GM12864 (cell line): Measurements from ENCODE around the gene CRYGA.

Experiments used
- DNase-seq: peaks from one replicate; pipeline ENCODE4 v3.0.0-alpha.2; 2011; ENCODE audit warnings: low read depth
- H3K4me3 ChIP-seq: 2 replicates; pipeline ENCODE4 v1.5.1; 2011; ENCODE audit warnings: mild to moderate bottlenecking, low read depth, low read length, control low read depth
- TF ChIP-seq, protein P1 (sequence below): IDR thresholded peaks from 2 replicates; pipeline ENCODE4 v1.5.1; 2011; ENCODE audit warnings: low read depth, mild to moderate bottlenecking, moderate library complexity, low read length, control low read depth, inconsistent platforms; ENCODE audit errors: missing control alignments

CRYGA gene

DNA sequence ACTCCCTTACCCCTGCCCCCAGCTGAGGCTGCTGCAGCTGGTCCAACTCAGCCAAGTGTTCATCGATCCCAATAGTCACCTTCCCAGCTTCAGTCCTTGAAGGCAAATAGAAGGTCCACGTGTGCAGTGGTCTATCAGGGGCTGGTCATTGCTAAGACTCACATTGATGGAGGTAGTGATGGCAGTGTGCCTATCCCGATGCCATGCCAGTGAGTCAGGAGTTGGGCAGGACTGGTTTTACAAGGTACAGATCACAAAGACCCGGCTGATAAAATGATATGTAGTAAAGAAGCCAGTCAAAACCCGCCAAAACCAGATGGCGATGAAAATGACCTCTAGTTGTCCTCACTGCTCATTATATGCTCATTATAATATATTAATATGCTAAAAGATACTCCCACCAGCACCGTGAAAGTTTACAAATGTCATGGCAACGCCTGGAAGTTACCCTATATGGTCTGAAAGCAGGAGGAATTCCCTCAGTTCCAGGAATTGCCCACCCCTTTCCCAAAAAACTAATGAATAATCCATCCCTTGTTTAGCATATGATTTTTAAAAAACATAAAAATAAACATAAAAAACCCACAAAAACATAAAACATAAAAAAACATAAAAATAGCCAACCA, 29.3 kb upstream of the CRYGA start:
- H3K4me3 ChIP-seq, result no peak overlapping the region
- DNase-seq, result no peak
- TF ChIP-seq, protein P1, sequence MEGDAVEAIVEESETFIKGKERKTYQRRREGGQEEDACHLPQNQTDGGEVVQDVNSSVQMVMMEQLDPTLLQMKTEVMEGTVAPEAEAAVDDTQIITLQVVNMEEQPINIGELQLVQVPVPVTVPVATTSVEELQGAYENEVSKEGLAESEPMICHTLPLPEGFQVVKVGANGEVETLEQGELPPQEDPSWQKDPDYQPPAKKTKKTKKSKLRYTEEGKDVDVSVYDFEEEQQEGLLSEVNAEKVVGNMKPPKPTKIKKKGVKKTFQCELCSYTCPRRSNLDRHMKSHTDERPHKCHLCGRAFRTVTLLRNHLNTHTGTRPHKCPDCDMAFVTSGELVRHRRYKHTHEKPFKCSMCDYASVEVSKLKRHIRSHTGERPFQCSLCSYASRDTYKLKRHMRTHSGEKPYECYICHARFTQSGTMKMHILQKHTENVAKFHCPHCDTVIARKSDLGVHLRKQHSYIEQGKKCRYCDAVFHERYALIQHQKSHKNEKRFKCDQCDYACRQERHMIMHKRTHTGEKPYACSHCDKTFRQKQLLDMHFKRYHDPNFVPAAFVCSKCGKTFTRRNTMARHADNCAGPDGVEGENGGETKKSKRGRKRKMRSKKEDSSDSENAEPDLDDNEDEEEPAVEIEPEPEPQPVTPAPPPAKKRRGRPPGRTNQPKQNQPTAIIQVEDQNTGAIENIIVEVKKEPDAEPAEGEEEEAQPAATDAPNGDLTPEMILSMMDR, result no peak

DNA sequence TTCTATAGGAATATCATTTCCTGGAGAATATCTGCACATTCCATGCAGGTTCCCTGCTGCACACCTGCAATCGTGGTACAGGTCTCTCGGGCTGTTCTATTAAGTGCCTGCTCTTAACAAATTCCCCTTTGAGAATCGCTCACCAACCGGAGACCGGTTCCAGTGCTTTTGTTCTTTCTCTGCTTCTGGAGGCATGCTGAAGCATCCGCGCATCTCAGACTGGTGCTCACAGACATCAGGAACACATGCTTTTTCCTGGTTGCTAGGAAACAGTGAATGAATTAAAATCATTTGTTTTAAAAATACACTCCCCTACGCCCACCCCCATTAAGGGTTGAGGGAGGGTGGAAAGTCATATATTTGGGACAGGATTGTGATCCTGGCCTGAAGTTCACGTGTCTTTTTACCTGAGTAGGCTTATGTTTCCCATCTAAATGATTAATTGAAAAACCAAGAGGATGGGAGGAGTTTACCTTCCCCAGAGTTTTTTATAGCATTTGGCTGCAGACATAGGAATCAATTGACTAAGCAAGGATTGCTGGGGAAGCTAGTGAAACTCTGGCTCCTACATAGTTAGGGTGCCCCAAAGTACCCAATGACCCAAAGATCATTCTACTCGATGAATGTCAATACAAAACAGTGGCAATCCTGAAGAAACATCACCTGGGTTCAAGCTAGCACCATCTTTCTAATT, 26.6 kb upstream of the CRYGA start, which contains the start of gene C2orf80:
C2orf80 (minus strand) TSS at position 221 of the 694 bp plus-strand sequence. CDS start 3,044 bp downstream, outside the sequence.
- DNase-seq, result no peak
- TF ChIP-seq, protein P1, result no peak
- no peak within 1 kb of the TSS for H3K4me3 ChIP-seq

DNA sequence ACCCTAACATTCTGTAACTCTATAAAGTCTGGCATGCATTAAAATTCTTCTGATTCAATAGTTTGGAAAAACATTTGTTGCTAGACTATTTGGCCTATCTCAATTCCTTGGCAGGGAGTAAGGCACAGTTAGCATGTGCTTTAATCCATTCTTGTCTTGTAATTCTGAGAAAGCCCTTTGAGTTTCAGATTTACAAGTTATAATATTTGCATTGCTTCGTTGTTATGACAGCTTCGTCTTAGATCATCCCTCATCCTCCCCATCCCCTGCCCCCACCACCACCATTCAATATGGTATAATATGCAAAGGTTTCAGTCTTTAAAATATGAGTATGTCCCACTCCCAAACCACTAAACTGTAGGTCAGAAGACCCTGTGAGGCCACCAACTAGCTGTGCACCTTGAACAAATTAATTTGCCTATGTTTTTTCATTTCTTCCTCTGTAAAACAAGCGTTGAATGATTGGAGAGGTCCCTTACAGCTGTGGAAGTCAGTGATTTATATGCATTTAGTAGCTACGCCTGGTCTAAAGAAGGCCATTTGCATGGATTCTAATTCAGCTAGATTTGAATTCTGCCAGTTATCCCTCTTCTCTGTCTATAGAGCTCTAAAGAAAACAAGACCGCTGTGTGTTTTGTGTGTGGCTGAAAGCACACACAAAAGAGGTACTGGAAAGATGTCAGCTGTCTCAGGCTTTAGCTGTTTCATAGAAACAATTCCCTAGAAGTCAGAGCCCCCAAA, 25.9 kb upstream of the CRYGA start:
- TF ChIP-seq, protein P1, result no peak
- DNase-seq, result no peak

DNA sequence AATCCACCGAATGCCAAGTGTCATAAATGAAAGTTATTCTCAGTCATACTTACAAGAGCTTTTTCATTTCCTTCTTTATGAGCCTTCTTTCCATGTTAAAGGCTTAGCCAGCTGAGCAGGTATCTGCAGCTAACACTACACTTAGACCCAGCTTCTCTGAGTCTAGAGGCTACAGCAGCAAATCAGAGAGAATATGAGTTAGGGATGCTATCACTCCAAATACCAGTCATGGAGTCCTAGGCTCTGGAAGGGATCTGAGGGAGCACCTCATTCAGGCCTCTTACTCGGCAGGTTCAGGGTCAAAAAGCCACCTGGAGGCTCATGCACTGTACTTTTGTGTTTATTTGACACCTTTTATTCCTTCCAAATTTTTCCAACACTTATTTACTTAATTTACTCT, 23.5 kb upstream of the CRYGA start:
- TF ChIP-seq, protein P1, result no peak
- DNase-seq, result no peak
- H3K4me3 ChIP-seq, result no peak overlapping the region

More for the DNA sequence above, 25.9 kb upstream of the CRYGA start:
- no peak overlapping the region for H3K4me3 ChIP-seq

DNA sequence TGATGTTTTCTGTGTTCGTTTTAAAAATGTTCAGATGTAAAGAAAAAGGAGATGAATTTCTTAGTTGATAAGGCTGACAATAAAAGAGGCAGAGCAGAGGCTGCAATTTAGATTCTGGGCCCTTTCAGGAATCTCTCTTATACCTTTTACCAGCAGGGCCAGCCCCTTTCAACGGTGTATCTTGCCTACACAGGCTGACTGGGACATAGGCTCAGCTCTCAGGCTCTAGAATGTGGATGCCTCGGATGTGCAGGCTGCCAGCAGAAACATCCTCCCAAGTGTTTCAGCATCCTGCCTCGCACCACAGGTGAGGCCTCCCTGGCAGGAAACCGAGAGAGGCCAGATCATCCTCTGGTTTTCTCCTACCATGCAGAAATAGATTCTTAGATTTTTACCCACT, 23.1 kb upstream of the CRYGA start:
- TF ChIP-seq, protein P1, result no peak
- DNase-seq, result no peak
- H3K4me3 ChIP-seq, result no peak overlapping the region

DNA sequence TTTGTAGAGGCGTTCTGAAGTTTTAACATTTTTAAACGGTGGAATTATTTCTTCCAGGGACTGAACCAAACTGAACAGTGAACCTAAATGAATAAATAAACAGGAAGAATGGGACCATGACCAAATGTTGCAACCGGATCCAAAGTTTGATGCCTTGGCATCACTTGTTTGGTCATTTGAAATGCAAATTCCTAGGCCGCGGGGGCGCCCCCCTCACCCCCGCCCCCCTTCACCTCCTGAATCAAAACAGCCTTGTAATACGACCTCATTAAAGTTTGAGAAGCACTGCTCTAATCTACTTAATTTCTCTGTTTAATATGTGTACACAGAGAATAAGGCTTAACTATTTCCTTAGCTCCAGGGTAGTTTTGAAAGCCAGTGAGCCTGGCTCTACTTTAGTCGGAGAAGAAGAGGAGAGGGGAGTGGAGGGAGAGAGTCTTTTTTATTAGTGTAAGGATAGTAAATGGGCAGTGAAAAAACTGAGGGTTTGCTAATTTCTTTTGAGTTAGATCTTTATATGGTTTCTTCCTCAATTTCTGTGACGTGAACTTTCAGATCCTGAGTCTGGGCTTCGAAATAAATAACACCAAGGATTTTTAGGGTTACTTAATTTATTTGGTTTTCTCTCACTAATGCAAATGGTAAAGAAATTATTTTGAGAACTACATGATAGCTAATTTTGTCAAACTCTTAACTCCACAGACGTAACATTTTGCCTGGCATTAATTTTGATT, 20.8 kb upstream of the CRYGA start:
- no peak for DNase-seq
- TF ChIP-seq, protein P1, result no peak
- H3K4me3 ChIP-seq, result no peak overlapping the region
